Measurements from ENCODE around the gene ZNF710.

The ZNF710 gene

GRCh38 chr15:90126596-90127435 lies 125.7 kb downstream of the ZNF710 start:
- ChIA-PET POLR2A (no interaction called here), CTCF (no interaction called here)
- TF ChIP-seq CTCF (IDR thresholded peaks at IDR 0.05; ENCODE audit: control extremely low read depth, extremely low read depth, low read depth, missing control alignments) = no peak
- no peak for DNase-seq (ENCODE audit: extremely low spot score)

- CTCF ChIA-PET = no interaction called here
- POLR2A ChIA-PET = no interaction called here
Measured at GRCh38 chr15:90130291-90130690, 129.2 kb downstream of the ZNF710 start.

More at GRCh38 chr15:90130291-90130690, 129.2 kb downstream of the ZNF710 start:
- no peak for TF ChIP-seq CTCF (IDR thresholded peaks at IDR 0.05; ENCODE audit: control extremely low read depth, extremely low read depth, low read depth, missing control alignments)
- no peak for DNase-seq (ENCODE audit: extremely low spot score)
